SW 1271 (cell line): ENCODE data around the gene TMC3.

Experiments
- DNase-seq, 2 experiments: peaks; one replicate each; lab custom pipeline; 2025; lab: John Stamatoyannopoulos, UW

The TMC3 gene

DNA sequence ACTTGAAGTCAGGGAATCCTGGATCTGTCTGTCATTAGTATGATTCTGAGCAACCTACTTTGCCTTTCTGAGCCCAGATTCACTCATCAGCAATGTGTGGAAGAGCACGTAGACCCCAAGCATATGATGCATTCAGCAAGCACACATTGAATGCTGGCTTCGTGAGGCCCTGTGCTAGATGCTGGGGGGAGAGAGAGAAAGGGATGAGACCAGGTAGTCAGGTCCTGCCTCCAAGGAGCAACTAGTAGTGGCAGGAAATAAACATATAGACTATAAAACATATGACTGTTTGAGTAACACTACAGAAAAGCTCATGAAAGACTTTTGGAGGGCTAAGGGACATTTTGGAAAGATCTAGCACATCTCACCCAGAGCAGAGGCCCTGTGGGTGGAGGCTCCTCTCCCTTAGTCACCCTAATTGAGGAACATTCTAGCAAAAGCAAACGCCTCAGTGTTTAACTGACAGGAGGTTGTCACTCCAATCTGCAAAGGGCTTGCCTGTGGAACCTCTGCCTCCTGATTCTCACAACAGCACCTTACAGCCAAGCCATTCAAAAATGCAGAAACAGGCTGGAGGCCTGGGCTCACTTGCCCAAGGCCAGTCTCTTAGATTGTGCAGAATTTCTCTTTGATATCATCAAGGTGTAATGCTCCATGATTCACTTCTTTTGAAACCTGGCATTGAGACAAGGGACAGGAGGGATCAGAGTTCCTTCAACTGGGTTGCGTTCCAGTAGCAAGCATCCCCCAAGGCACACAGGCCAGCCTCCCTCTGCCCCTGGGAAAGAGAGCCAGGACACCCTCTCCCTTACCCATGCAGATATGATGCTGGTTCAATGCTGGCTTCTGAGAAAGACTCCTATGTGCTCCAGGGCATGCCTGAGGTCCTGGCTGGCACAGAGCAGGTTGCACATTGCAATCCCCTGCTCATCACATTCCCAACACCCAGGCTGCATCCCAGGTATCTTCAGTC is 76.1 kb downstream of the TMC3 start:
- DNase-seq: no peak

DNA sequence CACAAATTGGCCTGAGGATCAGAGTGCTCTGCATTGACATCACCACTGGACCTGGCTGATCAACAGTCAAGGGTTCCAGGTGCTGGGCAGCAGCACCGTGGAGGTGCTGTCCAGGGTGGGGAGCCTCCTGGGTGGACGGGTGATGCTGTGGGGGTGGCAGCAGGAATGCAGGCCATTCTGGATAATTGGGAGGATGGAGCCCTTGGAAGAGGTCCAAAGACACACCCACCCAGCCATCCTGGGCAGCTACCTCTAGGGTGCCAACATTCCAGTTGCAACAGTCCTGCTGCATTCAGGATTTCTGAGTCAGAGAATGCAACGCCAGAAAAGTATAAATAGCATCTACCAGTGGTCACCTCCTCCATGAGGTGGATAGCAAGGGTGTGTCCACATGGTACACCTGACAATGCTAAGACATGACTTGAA is 76.9 kb downstream of the TMC3 start:
- peak; percentile 22 to 75 for DNase-seq

DNA sequence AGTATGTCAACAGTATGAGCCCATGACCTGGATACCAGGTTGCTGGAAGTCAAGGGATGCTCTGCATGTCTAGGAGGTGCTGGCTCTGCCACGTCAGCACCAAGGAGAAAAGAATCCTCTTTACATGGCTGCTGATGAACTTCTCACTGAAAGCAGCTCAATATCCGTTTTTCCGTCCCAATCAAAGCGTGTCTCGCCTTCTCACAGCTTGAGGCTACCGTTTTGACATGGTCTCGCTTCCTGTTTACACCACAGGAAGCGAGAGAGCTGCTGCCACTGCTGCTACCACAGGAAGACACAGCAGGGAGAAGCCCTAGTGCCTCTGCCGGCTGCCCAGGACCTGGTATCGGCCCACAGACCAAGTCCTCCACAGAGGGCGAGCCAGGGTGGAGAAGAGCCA is 77.3 kb downstream of the TMC3 start:
- DNase-seq: peak in 1 of 2 experiments; percentile 36

DNA sequence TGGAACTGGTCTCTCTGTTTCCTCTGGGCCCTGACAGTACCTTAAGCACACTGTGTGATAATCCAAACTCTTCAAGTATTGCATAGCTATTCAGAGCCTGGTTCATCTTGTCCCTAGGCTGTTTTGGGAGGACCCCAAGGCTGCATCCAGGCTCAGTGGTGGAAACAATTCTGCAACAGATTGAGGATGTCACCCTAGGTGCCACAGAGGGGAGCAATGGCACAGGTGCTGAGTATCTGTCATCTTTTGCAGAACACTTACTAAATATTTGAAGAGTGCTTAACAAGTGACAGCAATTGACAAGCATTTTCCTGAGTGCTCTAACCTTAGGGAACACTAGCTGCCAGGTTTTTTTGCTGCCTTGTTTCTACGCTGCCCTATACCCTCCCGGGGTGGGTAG is 77.8 kb downstream of the TMC3 start:
- DNase-seq: no peak

DNA sequence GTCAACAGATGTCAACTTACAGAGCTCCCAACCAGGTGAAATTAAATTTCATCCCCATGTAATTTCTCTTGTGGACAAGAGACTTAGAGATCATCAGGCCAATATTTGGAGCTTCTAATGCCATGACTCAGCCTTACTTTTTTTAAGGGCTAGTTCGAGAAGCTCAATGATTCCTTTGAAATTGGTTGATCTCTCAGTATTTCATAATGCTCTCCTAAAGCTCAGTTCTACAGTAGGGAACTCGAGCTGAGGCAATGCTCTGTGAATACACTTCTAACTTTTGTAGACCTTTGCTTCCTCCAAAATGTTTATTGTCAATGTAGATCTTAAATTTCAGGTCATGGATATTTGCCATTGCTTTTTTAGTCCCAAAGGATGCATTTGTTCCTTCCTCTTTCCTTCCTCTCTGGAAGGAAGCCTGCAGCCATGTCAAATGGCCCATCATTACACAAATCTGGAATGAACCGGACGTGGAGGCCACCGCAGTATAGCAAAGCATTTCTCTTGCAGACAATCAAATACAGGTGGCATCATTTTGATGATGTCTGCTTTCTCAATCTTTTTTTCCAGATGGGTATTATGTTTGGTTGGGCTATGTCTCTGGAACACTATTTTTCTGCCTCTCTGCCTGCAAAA is 78.4 kb downstream of the TMC3 start:
- DNase-seq: no peak

DNA sequence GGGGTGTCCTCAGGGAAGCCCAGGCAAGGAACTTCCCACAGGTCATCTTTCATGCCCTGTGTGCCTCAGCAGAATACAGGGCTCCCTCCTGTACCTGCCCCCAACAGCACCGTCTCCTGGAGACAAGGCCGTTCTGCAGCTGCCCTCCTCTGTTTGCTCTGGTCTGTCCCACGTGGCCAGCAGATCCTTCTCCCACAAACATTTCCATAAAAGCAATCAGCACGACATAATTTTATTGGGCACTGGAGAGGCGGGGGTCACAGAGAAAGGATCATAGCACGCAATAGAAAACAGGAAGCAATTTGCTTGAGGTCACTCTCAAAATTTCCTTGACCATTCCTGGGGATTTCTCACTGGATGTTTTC is 79.5 kb downstream of the TMC3 start:
- DNase-seq: no peak

DNA sequence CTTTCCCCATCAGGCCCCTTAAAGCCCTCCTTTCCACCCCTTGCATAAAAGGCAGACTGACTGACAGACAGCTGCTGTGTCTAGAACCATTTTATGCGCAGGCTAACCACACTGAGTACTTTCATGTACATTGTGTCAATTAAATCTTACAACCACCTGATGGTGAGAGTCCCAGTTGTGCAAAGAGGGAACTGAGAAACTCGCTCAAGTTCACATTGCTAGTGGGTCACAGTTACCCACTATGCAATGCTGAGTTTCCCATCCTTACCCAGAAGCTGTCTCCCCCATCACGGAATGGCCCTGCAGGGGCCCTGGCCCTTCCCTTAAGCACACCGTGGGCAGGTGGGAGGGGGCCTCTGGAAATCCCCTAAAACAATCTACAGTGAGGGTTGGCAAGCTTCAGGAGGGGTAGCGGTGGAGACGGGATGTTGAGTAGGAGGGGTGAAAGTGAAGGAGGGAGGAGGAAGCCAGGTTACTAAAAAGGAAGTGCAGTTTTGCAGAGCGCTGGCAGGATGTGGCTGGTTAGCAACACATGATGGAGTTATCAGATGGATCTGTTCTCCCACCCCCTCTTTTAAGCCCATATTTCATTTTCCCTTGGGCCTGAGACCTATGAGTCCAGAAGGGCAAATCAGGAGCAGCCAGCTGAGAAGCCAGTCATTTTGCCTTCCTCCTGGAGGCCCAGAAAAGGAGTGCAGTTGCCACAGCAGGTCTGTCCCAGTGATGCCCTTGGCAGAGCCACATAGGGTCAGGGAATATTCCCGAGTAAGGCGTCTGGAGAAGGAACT is 80.1 kb downstream of the TMC3 start:
- DNase-seq: no peak

DNA sequence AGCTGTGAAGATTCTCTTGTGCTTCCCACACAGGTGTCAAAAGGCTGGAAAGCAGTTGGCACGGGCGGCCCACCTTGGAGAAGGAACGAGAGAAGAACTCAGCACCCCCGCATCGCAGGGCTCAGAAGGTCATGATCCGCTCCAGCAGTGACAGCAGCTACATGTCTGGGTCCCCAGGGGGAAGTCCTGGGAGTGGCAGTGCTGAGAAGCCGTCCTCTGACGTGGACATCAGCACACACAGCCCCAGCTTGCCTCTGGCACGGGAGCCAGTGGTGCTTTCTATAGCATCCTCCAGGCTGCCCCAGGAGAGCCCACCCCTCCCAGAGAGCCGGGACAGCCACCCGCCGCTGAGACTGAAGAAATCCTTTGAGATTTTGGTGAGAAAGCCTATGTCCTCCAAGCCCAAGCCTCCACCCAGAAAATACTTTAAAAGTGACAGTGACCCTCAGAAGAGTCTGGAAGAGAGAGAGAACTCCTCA is 81.5 kb downstream of the TMC3 start:
- no peak for DNase-seq

DNA sequence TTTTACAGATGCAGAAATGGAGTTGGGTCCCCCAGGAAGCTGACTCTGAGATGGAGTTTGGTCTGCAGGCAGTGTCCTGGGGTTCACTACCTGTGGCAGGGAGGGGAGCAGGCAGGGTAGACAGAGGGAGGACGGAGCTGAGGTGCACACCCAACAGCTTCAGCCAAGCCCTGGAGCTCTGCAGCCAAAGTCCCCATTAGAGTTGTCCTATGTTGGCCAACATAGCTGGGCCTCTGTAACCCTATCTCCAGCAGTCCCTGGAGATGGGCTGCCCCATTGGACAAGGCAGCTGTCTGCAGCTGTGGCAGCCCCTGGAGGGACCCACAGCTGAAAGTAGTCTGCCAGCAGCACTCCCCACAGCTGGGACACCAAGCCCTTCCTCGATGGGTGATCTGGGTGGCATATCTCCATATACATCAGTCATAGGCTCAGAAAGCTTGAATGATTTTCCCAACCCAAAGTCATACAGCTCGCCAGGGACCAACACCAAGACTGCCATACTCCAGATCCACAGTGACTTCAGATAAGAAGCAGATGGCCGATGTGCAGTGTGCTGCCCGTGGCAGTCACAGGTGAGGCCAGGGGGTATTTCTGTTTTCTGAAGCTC is 82.0 kb downstream of the TMC3 start:
- no peak for DNase-seq

DNA sequence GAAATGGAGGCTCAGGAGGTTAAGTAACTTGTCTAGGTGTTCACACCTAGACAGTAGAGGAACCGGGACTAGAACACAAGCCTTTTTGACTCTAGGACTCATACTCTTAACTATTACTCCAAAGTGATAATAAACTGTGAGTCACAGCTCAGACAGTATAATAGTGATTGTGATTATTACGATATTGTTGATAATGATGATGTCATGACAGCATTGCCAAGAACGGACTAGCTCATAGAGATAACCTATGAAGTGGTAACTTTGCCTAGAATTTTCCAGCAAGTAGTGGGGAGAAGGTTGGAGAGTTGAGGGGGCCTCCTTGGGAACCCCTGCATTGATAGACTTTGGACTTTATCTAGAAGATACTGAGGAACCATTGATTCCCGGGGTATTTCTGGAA is 84.1 kb downstream of the TMC3 start:
- no peak for DNase-seq

DNA sequence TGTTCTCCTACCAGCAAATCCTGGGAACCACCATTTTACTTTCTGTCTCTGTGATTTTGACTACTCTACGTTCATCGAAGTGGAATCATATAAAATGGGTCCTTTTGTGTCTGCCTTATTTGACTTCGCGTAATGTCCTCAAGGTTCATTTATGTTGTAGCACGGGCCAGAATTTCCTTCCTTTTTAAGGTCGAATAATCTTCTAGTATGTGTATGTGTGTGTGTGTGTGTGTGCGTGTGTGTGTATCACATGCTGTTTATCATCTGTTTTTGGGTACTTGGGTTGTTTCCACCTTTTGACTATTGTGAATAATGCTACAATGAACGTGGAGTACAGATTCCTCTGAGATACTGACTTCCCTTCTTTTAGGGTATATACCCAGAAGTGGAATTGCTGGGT is 85.4 kb downstream of the TMC3 start:
- no peak for DNase-seq

DNA sequence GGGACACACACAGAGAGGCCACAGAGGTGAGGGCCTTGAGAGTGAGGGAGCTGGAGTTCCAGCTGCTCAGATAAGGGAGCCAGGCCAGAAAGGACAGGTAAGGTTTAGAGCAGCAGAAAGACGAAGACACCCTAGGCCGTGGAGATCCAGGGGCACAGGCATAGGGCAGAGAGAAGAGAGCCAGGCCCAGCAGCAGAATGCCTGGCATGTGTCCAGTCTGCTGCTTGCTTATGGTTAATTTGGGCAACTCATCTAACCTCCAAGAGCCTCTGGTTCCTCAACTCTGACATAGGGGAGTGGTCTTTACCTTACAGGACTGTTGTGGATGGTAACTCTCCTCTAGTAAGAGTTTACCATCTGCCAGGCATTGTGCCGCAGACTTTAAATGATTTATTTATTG is 86.0 kb downstream of the TMC3 start:
- DNase-seq: no peak

DNA sequence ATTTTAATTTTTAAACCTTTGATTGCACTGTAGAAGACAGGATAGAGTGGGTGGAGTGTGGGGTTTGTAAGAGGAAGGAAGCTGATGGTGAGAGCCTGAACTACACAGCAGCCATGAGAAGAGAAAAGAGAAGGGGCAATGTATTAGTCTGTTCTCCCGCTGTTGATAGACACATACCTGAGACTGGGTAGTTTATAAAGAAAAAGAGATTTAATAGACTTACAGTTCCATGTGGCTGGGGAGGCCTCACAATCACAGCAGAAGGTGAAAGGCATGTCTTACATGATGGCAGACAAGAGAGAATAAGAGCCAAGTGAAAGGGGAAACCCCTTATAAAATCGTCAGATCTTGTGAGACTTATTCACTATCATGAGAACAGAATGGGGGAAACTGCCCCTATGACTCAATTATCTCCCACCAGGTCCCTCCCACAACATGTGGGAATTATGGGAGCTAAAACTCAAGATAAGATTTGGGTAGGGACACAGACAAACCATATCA is 87.3 kb downstream of the TMC3 start:
- DNase-seq: no peak

DNA sequence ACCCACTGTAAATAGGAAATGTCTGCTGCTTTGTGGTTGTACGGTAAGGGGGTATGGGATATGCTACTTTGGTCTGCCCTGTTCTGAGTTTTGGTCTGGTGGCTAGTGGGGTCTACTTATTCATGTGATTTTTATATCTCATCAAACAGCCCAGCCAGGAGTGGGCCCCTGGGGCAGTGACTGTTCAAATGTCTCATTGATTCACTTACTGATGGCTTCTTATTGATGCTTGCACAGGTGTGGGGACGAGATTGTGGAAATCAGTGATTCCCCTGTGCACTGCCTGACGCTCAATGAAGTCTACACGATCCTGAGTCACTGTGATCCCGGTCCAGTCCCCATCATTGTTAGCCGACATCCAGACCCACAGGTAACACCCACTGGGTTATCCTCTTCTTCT is 88.6 kb downstream of the TMC3 start:
- no peak for DNase-seq

DNA sequence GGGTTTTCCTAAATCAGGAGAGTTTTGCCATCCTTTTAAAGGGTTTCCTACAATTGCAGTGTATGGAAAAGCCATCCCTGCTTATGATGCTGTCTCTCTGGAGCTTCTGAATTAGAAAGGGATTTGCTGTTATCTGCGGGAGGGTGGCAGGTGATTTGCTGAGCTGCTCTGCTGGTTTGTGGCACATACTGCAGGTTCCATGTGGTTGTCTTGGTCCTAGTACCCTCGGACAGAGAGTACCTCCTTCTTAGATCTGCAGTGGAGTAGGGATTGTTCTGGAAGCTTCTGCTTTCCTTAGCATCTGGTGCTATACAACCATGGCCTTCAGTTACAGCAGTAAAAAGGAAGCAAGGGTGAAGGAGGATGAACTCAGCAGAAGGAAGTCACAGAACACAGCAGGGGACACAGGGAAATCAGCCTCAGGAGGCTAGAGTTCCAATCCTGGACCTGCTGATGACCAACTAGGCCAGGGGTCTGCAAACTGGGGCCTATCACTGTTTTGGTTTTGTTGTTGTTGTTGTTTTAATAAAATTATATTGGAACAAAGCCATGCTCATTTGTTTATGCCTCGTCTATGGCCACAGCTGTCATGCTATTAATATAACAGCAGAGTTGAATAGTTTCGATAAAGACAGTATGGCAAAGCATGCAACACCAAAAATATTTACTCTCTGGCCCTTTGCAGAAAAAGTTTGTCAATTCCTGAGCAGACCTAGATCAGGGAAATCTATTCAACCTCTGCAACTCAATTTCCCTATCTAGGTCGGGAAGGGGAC is 89.6 kb downstream of the TMC3 start:
- DNase-seq: no peak

DNA sequence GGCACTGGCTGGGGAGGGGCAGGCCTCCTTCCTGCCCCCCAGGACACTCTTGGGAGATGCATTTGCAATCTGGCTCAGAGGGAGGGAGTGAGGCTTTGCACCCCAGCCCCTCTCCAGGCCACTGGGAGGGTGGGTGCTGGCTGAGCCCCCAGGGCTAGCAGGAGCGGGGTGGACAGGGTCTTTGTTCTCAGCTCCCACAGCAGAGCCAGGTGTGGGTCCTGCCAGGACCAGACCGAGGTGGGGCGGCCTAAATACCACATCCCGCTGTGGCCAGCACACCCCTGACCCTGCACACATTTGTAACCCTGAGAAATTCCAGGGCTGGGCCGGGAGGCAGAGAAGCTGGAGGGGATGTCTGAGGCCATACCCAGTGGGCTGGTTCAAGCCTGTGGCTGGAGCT is 91.1 kb downstream of the TMC3 start:
- DNase-seq: no peak

DNA sequence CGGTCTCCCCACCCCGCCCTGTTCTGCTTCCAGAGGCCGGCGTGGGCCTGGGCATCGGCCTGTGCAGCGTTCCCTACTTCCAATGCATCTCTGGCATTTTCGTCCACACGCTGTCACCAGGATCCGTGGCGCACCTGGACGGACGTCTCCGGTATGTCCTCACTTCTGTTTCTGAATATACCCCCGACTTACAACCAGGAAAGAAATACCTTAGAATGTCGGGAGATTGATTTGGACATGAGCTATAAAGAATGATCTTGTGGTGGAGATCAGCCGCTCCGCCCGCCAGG is 91.5 kb downstream of the TMC3 start:
- DNase-seq: no peak

DNA sequence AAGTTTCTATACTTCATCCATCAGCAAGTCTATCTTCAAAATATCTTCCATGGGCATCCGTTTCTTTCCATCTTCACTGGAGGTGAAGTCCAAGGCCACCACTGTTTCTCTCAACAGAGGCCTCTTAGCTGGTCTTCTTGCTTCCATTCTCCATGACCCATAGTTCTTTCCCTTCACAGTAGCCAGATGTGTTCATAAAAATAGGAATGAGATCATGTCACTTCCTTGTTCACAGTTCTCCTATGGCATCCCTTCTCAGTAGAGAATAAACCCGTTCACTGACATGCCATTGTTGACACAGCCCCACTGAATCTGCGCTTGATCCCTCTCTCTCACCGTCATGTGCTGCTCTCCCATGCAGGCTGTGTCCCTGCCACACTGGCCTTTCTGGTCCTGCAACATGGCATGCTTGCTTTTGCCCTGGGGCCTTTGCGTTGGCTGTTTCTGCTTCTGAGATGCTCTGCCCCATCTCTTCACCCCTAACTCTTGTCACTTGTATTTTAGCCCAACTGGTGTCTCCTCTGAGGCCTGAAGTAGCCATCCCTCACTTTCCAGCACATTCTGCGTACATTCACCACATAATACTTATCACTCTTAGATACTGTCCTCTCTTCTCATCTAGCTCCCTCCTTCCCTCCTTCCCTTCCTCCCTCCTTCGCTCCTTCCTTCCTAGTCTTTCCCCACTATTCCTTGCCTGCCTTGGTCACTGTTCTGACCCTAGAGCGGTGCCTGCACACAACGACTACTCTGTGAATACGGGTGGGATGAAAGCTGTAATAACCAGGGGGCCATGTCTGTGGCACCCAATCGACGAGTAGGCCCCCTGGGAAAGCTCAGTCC is 92.0 kb downstream of the TMC3 start:
- no peak for DNase-seq

DNA sequence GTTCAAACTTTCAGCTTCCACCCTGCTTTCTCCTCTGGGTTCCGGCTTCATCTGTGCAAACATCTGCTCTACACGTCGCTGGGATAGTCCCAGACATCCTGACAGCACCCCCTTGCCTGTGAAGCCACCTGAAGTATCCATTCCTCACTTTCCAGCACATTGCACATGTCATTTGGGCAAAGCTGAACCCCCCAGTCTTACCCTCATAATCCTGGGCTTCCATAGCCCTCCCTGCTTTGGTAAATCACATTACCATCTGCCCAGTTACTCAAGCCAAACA is 92.6 kb downstream of the TMC3 start:
- DNase-seq: no peak
